Vagina (tissue), 2 donors: Measurements from ENCODE around the gene NAT9. TPM values are rescaled to one million over a fixed set of nuclear protein-coding genes. Genes with fewer than 3 reads are reported as not detected.

Experiments used
- DNase-seq, 2 donors: peaks; one replicate each; pipeline ENCODE4 v3.0.0-alpha.2; 2017; ENCODE audit errors: extremely low spot score in 2 of 2
- H3K27ac ChIP-seq: fragments of 200-600 bp; sonication (generic); one replicate; pipeline ENCODE4 v1.5.1; 2019
- H3K27me3 ChIP-seq: fragments of 200-600 bp; sonication (generic); one replicate; pipeline ENCODE4 v1.5.1; 2019
- H3K36me3 ChIP-seq, 2 donors: fragments of 200-600 bp; sonication (generic); one replicate each; pipeline ENCODE4 v1.5.1; 2017 to 2019
- H3K4me1 ChIP-seq: fragments of 200-600 bp; sonication (generic); one replicate; pipeline ENCODE4 v1.5.1; 2019
- H3K4me3 ChIP-seq, 2 donors: fragments of 200-600 bp; sonication (generic); 1 replicate in 1 of 2; 2 replicates in 1 of 2; pipeline ENCODE4 v1.5.1; 2016 to 2019
- H3K9me3 ChIP-seq: fragments of 200-600 bp; sonication (generic); one replicate; pipeline ENCODE4 v1.5.1; 2019
- CTCF ChIP-seq, 3 experiments: fragments of 450-650 bp in 2 of 3; fragments of 200-600 bp in 1 of 3; sonication (generic) in 1 of 3; IDR thresholded peaks; one replicate each; pipeline ENCODE4 v1.5.1; 2017 to 2019; ENCODE audit warnings: antibody characterized with exemption in 3 of 3, mild to moderate bottlenecking in 2 of 3, moderate library complexity in 2 of 3
- POLR2A ChIP-seq, 2 donors: fragments of 450-650 bp; IDR thresholded peaks; one replicate each; pipeline ENCODE4 v1.6.1; 2017; ENCODE audit warnings: antibody characterized with exemption in 2 of 2, mild to moderate bottlenecking in 2 of 2, moderate library complexity in 2 of 2
- POLR2AphosphoS5 ChIP-seq, 2 donors: sonication (generic); formaldehyde crosslinking; IDR thresholded peaks; one replicate each; pipeline ENCODE4 v1.9.0; 2017; ENCODE audit warnings: antibody characterized with exemption in 2 of 2, mild to moderate bottlenecking in 2 of 2, low read depth in 1 of 2; ENCODE audit not compliant: insufficient read depth in 1 of 2
- intact Hi-C: fragments of 100-400 bp; cut with DNase I; formaldehyde crosslinking; loops from one replicate; pipeline ENCODE4 v1.15.1; 2023
- total RNA-seq: library from RNA; depleted of rRNA; stranded (reverse); fragments of >200 nt; gene quantifications from one replicate; pipeline ENCODE4 v1.2.3, GENCODE V29; 2016

The NAT9 gene
- total RNA-seq, 1 donor from 2014 or later, result 28.5 TPM

- DNase-seq, result no peak
- intact Hi-C loops, result loop anchor here (5.0 kb wide), 1 partner anchor 33 kb away; the partner anchor contains the start of gene NHERF1
- no peak overlapping the region for H3K4me3 ChIP-seq
- H3K4me1 ChIP-seq, result peaks cover 13% of the 10 kb centered on the region
- no peaks in the 10 kb centered on the region for H3K27me3 ChIP-seq
- no peaks in the 10 kb centered on the region for H3K36me3 ChIP-seq
- no peak overlapping the region for H3K27ac ChIP-seq
- TF ChIP-seq POLR2AphosphoS5 (IDR thresholded peaks at IDR 0.05; ENCODE audit: insufficient read depth in 1 of 2, low read depth in 1 of 2), result no peak
- no peak for TF ChIP-seq POLR2A (IDR thresholded peaks at IDR 0.05)
- no peak for TF ChIP-seq CTCF (IDR thresholded peaks at IDR 0.05)
- H3K9me3 ChIP-seq, result no peaks in the 10 kb centered on the region
Observed at GRCh38 chr17:74780443-74781238, 4.5 kb upstream of the NAT9 start.

GRCh38 chr17:74779948-74780400, 3.8 kb upstream of the NAT9 start:
- Histone ChIP-seq H3K27me3 (no peaks in the 10 kb centered on the region), H3K4me1 (peaks cover 20% of the 10 kb centered on the region), H3K36me3 (no peaks in the 10 kb centered on the region), H3K4me3 (no peak overlapping the region), H3K9me3 (no peaks in the 10 kb centered on the region), H3K27ac (no peak overlapping the region)
- peak in 1 of 3 experiments; percentile 6 for TF ChIP-seq CTCF (IDR thresholded peaks at IDR 0.05)
- TF ChIP-seq POLR2AphosphoS5 (IDR thresholded peaks at IDR 0.05; ENCODE audit: insufficient read depth in 1 of 2, low read depth in 1 of 2), result no peak
- no peak for DNase-seq
- intact Hi-C loops, result loop anchor here (5.0 kb wide), 1 partner anchor 33 kb away; the partner anchor contains the start of gene NHERF1

- Histone ChIP-seq H3K27ac (no peak overlapping the region), H3K9me3 (no peaks in the 10 kb centered on the region), H3K27me3 (no peaks in the 10 kb centered on the region), H3K4me3 (no peak overlapping the region), H3K4me1 (peaks cover 25% of the 10 kb centered on the region), H3K36me3 (no peaks in the 10 kb centered on the region)
- DNase-seq, result no peak
- TF ChIP-seq POLR2A (IDR thresholded peaks at IDR 0.05) (no peak), POLR2AphosphoS5 (IDR thresholded peaks at IDR 0.05; ENCODE audit: insufficient read depth in 1 of 2, low read depth in 1 of 2) (no peak), CTCF (IDR thresholded peaks at IDR 0.05) (no peak)
- intact Hi-C loops, result no loop called here
Observed at GRCh38 chr17:74779501-74779900, 3.4 kb upstream of the NAT9 start.

- no peaks in the 10 kb centered on the region for H3K27me3 ChIP-seq
- intact Hi-C loops, result no loop called here
- H3K36me3 ChIP-seq, result no peaks in the 10 kb centered on the region
- no peak overlapping the region for H3K4me3 ChIP-seq
- H3K27ac ChIP-seq, result no peak overlapping the region
- TF ChIP-seq POLR2AphosphoS5 (IDR thresholded peaks at IDR 0.05; ENCODE audit: insufficient read depth in 1 of 2, low read depth in 1 of 2) (no peak), CTCF (IDR thresholded peaks at IDR 0.05) (no peak), POLR2A (IDR thresholded peaks at IDR 0.05) (no peak)
- no peaks in the 10 kb centered on the region for H3K9me3 ChIP-seq
- H3K4me1 ChIP-seq, result peaks cover 25% of the 10 kb centered on the region
- no peak for DNase-seq
Observed at GRCh38 chr17:74778960-74779359, 2.8 kb upstream of the NAT9 start.

- no peak for DNase-seq
- Histone ChIP-seq H3K4me3 (no peak overlapping the region), H3K4me1 (peaks cover 25% of the 10 kb centered on the region), H3K27me3 (no peaks in the 10 kb centered on the region), H3K9me3 (no peaks in the 10 kb centered on the region), H3K27ac (no peak overlapping the region), H3K36me3 (peaks cover 0 to 6% of the 10 kb centered on the region in 2 donors)
- TF ChIP-seq POLR2AphosphoS5 (IDR thresholded peaks at IDR 0.05; ENCODE audit: insufficient read depth in 1 of 2, low read depth in 1 of 2) (no peak), POLR2A (IDR thresholded peaks at IDR 0.05) (no peak), CTCF (IDR thresholded peaks at IDR 0.05) (no peak)
- intact Hi-C loops, result no loop called here
Observed at GRCh38 chr17:74777901-74778515, 1.9 kb upstream of the NAT9 start.
